OCI-LY1 (cell line): ENCODE data around the gene CAMK4.

Source experiments
- H2AFZ ChIP-seq: fragments of 200-600 bp; sonication (generic), shearing (Covaris generic); 2 replicates; pipeline ENCODE4 v1.6.0; 2014; ENCODE audit warnings: antibody characterized with exemption, mild to moderate bottlenecking, low read length
- H3F3A ChIP-seq: fragments of 200-600 bp; sonication (generic), shearing (Covaris generic); 2 replicates; pipeline ENCODE4 v1.6.0; 2014; ENCODE audit warnings: mild to moderate bottlenecking, antibody characterized with exemption, low read length, moderate library complexity; ENCODE audit not compliant: insufficient read depth
- H3K27ac ChIP-seq: fragments of 200-600 bp; sonication (generic); 2 replicates; pipeline ENCODE4 v1.5.1; 2014; ENCODE audit warnings: low read length, mixed run types, mild to moderate bottlenecking, low read depth; ENCODE audit not compliant: poor library complexity, severe bottlenecking
- H3K27me3 ChIP-seq: fragments of 200-600 bp; sonication (generic); 2 replicates; pipeline ENCODE4 v1.6.0; 2014; ENCODE audit warnings: antibody characterized with exemption, mild to moderate bottlenecking, low read length, moderate library complexity; ENCODE audit not compliant: insufficient read depth
- H3K36me3 ChIP-seq: fragments of 200-600 bp; sonication (generic); 2 replicates; pipeline ENCODE4 v1.6.1; 2014; ENCODE audit warnings: mild to moderate bottlenecking, antibody characterized with exemption, low read length, moderate library complexity, mixed read lengths; ENCODE audit not compliant: insufficient read depth
- H3K4me1 ChIP-seq: fragments of 200-600 bp; sonication (generic); 2 replicates; pipeline ENCODE4 v1.5.1; 2014; ENCODE audit warnings: mild to moderate bottlenecking, low read length, moderate library complexity; ENCODE audit not compliant: insufficient read depth, severe bottlenecking
- H3K4me2 ChIP-seq: fragments of 200-600 bp; sonication (generic), shearing (Covaris generic); 2 replicates; pipeline ENCODE4 v1.6.1; 2014; ENCODE audit warnings: low read length
- H3K4me3 ChIP-seq: fragments of 200-600 bp; sonication (generic); 2 replicates; pipeline ENCODE4 v1.5.1; 2014; ENCODE audit warnings: low read length, low read depth, mild to moderate bottlenecking, mixed read lengths; ENCODE audit not compliant: poor library complexity, severe bottlenecking
- H3K79me2 ChIP-seq: fragments of 200-600 bp; shearing (Covaris generic); 2 replicates; pipeline ENCODE4 v1.6.1; 2016; ENCODE audit warnings: mixed run types, low read length, mixed read lengths; ENCODE audit not compliant: insufficient read depth
- H3K9ac ChIP-seq: fragments of 200-600 bp; sonication (generic), shearing (Covaris generic); 2 replicates; pipeline ENCODE4 v1.6.1; 2014; ENCODE audit warnings: mild to moderate bottlenecking, low read length, mixed read lengths
- H3K9me2 ChIP-seq: fragments of 200-600 bp; sonication (generic), shearing (Covaris generic); 2 replicates; pipeline ENCODE4 v1.6.1; 2014; ENCODE audit warnings: low read depth, mild to moderate bottlenecking, low read length, mixed read lengths
- H3K9me3 ChIP-seq: fragments of 200-600 bp; shearing (Covaris generic); 2 replicates; pipeline ENCODE4 v1.6.1; 2014; ENCODE audit warnings: low read length, mixed read lengths
- H4K20me1 ChIP-seq: fragments of 200-600 bp; sonication (generic), shearing (Covaris generic); 2 replicates; pipeline ENCODE4 v1.6.0; 2016; ENCODE audit warnings: mild to moderate bottlenecking, low read length; ENCODE audit not compliant: insufficient read depth
- EZH2 ChIP-seq: fragments of 200-600 bp; sonication (generic), shearing (Covaris generic); IDR thresholded peaks from 2 replicates; pipeline ENCODE4 v1.8.0; 2017; ENCODE audit warnings: borderline replicate concordance, mixed run types, mild to moderate bottlenecking, antibody characterized with exemption, low read length, moderate library complexity, mixed read lengths
- TF ChIP-seq, protein P1 (sequence below): fragments of 200-600 bp; sonication (generic), shearing (Covaris generic); IDR thresholded peaks from 2 replicates; pipeline ENCODE4 v1.5.1; 2017; ENCODE audit warnings: mild to moderate bottlenecking, antibody characterized with exemption, low read length, moderate library complexity, mixed read lengths

The CAMK4 gene

DNA sequence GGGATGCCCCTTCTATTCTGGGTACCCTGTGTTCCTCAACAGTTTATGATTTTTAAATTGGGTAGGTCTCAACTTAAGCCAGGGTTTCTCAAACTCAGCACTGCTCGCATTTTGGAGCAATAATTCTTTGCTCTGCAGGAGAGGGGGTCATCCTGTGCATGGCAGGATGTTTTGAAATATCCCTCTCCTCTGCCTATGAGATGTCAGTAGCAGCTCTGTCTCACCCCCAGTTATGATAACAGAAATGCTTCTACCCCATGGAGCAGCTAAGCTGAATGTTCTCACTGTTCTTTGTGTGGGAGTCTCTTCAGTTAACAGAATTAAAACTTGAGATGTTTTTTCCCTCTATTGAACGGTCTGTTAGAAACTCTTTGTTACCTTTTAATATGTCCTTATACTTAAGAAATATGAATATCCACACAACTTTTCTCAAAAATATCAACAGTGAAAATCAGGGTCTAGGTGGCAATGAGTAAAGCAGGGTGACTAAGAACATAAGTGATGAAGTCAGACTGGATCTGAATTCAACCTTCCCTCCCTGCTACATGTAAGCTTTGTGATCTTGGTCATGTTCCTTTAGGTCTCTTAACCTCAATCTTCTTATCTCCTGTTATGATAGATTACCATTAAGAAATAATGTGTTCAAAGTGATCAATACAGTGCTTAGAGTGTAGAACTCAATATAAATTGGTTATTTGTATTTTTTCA is 89.0 kb downstream of the CAMK4 start:
- Histone ChIP-seq H3K9me3 (no peaks in the 10 kb centered on the region), H2AFZ (no peak overlapping the region), H3K4me2 (no peak overlapping the region), H3K9me2 (no peaks in the 10 kb centered on the region), H3K36me3 (peaks cover 15% of the 10 kb centered on the region), H3F3A (no peaks in the 10 kb centered on the region; the same call in 1 of the 2 replicates), H3K27ac (no peak overlapping the region), H3K27me3 (no peaks in the 10 kb centered on the region), H3K4me1 (peaks cover 28% of the 10 kb centered on the region), H3K4me3 (no peak overlapping the region), H4K20me1 (no peaks in the 10 kb centered on the region), H3K9ac (no peak overlapping the region), H3K79me2 (peaks cover 86% of the 10 kb centered on the region)
- no peak for TF ChIP-seq EZH2
- TF ChIP-seq, protein P1, sequence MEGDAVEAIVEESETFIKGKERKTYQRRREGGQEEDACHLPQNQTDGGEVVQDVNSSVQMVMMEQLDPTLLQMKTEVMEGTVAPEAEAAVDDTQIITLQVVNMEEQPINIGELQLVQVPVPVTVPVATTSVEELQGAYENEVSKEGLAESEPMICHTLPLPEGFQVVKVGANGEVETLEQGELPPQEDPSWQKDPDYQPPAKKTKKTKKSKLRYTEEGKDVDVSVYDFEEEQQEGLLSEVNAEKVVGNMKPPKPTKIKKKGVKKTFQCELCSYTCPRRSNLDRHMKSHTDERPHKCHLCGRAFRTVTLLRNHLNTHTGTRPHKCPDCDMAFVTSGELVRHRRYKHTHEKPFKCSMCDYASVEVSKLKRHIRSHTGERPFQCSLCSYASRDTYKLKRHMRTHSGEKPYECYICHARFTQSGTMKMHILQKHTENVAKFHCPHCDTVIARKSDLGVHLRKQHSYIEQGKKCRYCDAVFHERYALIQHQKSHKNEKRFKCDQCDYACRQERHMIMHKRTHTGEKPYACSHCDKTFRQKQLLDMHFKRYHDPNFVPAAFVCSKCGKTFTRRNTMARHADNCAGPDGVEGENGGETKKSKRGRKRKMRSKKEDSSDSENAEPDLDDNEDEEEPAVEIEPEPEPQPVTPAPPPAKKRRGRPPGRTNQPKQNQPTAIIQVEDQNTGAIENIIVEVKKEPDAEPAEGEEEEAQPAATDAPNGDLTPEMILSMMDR = no peak

DNA sequence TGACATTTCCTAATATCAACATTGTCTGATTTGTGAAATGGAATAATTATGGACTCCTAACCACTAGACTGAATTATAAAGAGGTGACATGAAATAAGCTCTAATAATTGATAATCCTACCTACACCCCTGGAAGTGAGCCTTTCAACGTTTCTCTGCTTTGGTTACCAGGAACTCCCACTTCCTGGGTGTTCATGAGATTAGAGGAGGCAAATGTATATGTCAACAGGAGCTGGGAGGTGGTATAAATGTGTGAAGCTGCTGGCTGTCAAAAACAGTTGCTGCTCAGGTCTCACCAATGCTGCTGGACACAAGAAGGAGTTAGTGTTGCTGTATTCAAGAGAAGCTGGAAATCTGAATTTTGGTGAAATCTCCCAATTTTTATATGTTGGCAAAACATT is 96.8 kb downstream of the CAMK4 start:
- Histone ChIP-seq H3K9ac (no peak overlapping the region), H3F3A (no peaks in the 10 kb centered on the region), H3K27ac (no peak overlapping the region), H3K36me3 (peaks cover 42% of the 10 kb centered on the region), H3K4me3 (no peak overlapping the region), H3K27me3 (no peaks in the 10 kb centered on the region), H3K79me2 (peaks cover 44% of the 10 kb centered on the region), H3K4me2 (no peak overlapping the region), H3K4me1 (no peaks in the 10 kb centered on the region), H2AFZ (no peak overlapping the region), H4K20me1 (no peaks in the 10 kb centered on the region), H3K9me2 (no peaks in the 10 kb centered on the region), H3K9me3 (0 out of 2 replicates have a peak, but pooled peaks cover 3% of the 10 kb centered on the region)
- no peak for TF ChIP-seq EZH2
- TF ChIP-seq, protein P1 = no peak

DNA sequence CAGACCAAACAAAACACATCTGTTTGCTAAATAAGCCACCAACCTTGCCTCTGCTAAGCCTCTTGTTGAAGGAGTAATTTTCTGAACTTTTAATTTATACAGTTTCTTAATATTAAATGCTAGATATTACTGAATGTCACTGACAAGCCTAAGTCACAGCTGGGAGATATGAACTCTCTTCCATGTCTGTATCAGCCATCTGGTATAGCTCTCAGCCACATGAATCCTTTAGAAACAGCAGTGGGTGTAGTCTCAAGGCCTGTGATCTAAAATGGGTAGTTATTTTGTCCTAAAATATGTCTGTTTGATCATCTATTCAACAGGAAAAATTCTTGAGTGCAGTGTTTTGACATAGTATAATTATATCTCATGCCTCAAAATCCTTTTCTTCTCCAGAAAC is 97.2 kb downstream of the CAMK4 start:
- H3K79me2 ChIP-seq = peaks cover 43% of the 10 kb centered on the region
- no peaks in the 10 kb centered on the region for H3K9me2 ChIP-seq
- H3K9ac ChIP-seq = no peak overlapping the region
- no peak for TF ChIP-seq EZH2
- TF ChIP-seq, protein P1 = no peak
- no peaks in the 10 kb centered on the region for H3K4me1 ChIP-seq
- H3K4me3 ChIP-seq = no peak overlapping the region
- H3K9me3 ChIP-seq = 0 out of 2 replicates have a peak, but pooled peaks cover 3% of the 10 kb centered on the region
- H3F3A ChIP-seq = no peaks in the 10 kb centered on the region
- H2AFZ ChIP-seq = no peak overlapping the region
- H4K20me1 ChIP-seq = no peaks in the 10 kb centered on the region
- H3K4me2 ChIP-seq = no peak overlapping the region
- no peak overlapping the region for H3K27ac ChIP-seq
- no peaks in the 10 kb centered on the region for H3K27me3 ChIP-seq
- H3K36me3 ChIP-seq = peaks cover 42% of the 10 kb centered on the region
